ENCODE measurements around the gene SLC2A8. TPM values are rescaled to one million over a fixed set of nuclear protein-coding genes. Genes with fewer than 3 reads are reported as not detected.
A peak's percentile ranks its signal among the peaks of the same experiment; 100 is the strongest.

The SLC2A8 gene
- polyA plus RNA-seq, 1 donor (not counting 4 experiments of a cell fraction or from before 2014, with no cell fraction given) = 7.1 TPM

DNA sequence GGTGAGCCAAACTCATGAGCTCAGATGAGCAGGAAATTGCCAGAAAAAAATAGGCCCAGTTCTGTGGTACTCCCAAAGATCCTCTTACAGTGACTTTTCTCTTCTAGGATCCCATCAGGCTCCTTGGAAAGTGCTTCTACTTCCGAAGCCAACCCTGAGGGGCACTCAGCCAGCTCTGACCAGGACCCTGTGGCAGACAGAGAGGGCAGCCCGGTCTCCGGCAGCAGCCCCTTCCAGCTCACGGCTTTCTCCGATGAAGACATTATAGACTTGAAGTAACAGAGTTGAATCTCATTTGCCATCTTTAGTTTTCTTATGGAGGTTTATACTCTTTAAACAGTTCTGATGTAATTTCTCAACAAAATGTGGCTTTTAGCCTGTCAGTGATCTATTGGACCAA is 4.0 kb upstream of the SLC2A8 start:
- H4K20me1 ChIP-seq (ENCODE audit: control insufficient read depth, extremely low read depth, insufficient read depth, low read length) = no peaks in the 10 kb centered on the region
- no peaks in the 10 kb centered on the region for H3K79me2 ChIP-seq (ENCODE audit: control insufficient read depth, insufficient read depth, low read length)
- no peaks in the 10 kb centered on the region for H3K9me3 ChIP-seq (ENCODE audit: control insufficient read depth, low read depth, low read length)
- H3K9ac ChIP-seq (ENCODE audit: control insufficient read depth, extremely low read depth, insufficient read depth, low read length) = no peak overlapping the region
- no peaks in the 10 kb centered on the region for H3K27me3 ChIP-seq (ENCODE audit: control insufficient read depth, extremely low read depth, insufficient read depth, low read length)
- H3K4me1 ChIP-seq (ENCODE audit: control insufficient read depth, extremely low read depth, insufficient read depth, low read length) = peaks cover 18% of the 10 kb centered on the region
- no peaks in the 10 kb centered on the region for H3K36me3 ChIP-seq (ENCODE audit: control insufficient read depth in 2 of 2, extremely low read depth in 1 of 2, insufficient read depth in 2 of 2, low read length in 2 of 2)
- TF ChIP-seq, protein P1, sequence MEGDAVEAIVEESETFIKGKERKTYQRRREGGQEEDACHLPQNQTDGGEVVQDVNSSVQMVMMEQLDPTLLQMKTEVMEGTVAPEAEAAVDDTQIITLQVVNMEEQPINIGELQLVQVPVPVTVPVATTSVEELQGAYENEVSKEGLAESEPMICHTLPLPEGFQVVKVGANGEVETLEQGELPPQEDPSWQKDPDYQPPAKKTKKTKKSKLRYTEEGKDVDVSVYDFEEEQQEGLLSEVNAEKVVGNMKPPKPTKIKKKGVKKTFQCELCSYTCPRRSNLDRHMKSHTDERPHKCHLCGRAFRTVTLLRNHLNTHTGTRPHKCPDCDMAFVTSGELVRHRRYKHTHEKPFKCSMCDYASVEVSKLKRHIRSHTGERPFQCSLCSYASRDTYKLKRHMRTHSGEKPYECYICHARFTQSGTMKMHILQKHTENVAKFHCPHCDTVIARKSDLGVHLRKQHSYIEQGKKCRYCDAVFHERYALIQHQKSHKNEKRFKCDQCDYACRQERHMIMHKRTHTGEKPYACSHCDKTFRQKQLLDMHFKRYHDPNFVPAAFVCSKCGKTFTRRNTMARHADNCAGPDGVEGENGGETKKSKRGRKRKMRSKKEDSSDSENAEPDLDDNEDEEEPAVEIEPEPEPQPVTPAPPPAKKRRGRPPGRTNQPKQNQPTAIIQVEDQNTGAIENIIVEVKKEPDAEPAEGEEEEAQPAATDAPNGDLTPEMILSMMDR (optimal IDR thresholded peaks at IDR 0.05 in 1 of 3, IDR thresholded peaks at IDR 0.05 in 1 of 3, conservative IDR thresholded peaks at IDR 0.05 in 1 of 3; ENCODE audit: extremely low read depth in 1 of 3, insufficient read depth in 2 of 3, low read length in 3 of 3) = no peak
- TF ChIP-seq EZH2 (IDR thresholded peaks at IDR 0.05; ENCODE audit: low read length) = no peak
- H3K9me1 ChIP-seq (ENCODE audit: control insufficient read depth, extremely low read depth, insufficient read depth, low read length) = no peaks in the 10 kb centered on the region
- H3K4me2 ChIP-seq (ENCODE audit: control insufficient read depth, extremely low read depth, insufficient read depth, low read depth, low read length) = no peak overlapping the region
- FAIRE-seq (no peak), DNase-seq (ENCODE audit: low read depth, low spot score) (no peak)
- no peak overlapping the region for H3K4me3 ChIP-seq (ENCODE audit: control insufficient read depth in 2 of 3, extremely low read depth in 1 of 3, insufficient read depth in 2 of 3, low read depth in 1 of 3, low read length in 3 of 3)
- no peak overlapping the region for H2AFZ ChIP-seq (ENCODE audit: control insufficient read depth, low read length)
- no peak overlapping the region for H3K27ac ChIP-seq (ENCODE audit: control insufficient read depth, insufficient read depth, low read length)
- dilution Hi-C loops (cut with MboI; ENCODE audit: extremely low pct_ligation_motif_present, low sequenced_read_pairs) = loop anchor here (10.0 kb wide), 1 partner anchor 58 kb away; no protein-coding TSS in a partner anchor

DNA sequence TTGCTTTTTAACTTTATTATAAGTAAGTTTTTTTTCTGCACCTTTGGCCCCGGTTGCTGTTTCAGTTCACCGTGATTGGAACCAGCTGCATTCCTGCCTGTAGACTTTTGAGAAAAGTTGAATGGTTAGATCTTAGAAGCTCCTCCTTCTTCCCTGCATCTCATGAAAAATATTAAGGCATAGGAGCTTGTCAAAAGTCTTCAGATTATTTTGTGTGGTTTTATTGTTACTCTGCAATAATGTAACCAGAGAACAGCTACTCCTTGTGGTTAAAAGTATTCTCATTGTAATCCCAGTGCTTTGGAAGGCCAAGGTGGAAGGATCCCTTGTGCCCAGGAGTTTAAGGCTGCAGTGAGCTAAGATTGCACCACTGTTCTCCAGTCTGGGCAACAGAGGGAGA is 3.3 kb upstream of the SLC2A8 start:
- DNase-seq (ENCODE audit: low read depth, low spot score) (no peak), FAIRE-seq (no peak)
- no peak overlapping the region for H3K4me3 ChIP-seq (ENCODE audit: control insufficient read depth in 2 of 3, extremely low read depth in 1 of 3, insufficient read depth in 2 of 3, low read depth in 1 of 3, low read length in 3 of 3)
- H3K4me1 ChIP-seq (ENCODE audit: control insufficient read depth, extremely low read depth, insufficient read depth, low read length) = peaks cover 20% of the 10 kb centered on the region
- dilution Hi-C loops (cut with MboI; ENCODE audit: extremely low pct_ligation_motif_present, low sequenced_read_pairs) = loop anchor here (10.0 kb wide), 1 partner anchor 59 kb away; no protein-coding TSS in a partner anchor
- no peaks in the 10 kb centered on the region for H3K9me3 ChIP-seq (ENCODE audit: control insufficient read depth, low read depth, low read length)
- H4K20me1 ChIP-seq (ENCODE audit: control insufficient read depth, extremely low read depth, insufficient read depth, low read length) = no peaks in the 10 kb centered on the region
- H3K4me2 ChIP-seq (ENCODE audit: control insufficient read depth, extremely low read depth, insufficient read depth, low read depth, low read length) = no peak overlapping the region
- TF ChIP-seq, protein P1 (optimal IDR thresholded peaks at IDR 0.05 in 1 of 3, IDR thresholded peaks at IDR 0.05 in 1 of 3, conservative IDR thresholded peaks at IDR 0.05 in 1 of 3; ENCODE audit: extremely low read depth in 1 of 3, insufficient read depth in 2 of 3, low read length in 3 of 3) = peak in 1 of 3 experiments; percentile 16
- no peak for TF ChIP-seq EZH2 (IDR thresholded peaks at IDR 0.05; ENCODE audit: low read length)
- H3K27ac ChIP-seq (ENCODE audit: control insufficient read depth, insufficient read depth, low read length) = no peak overlapping the region
- no peaks in the 10 kb centered on the region for H3K9me1 ChIP-seq (ENCODE audit: control insufficient read depth, extremely low read depth, insufficient read depth, low read length)
- H2AFZ ChIP-seq (ENCODE audit: control insufficient read depth, low read length) = no peak overlapping the region
- no peak overlapping the region for H3K9ac ChIP-seq (ENCODE audit: control insufficient read depth, extremely low read depth, insufficient read depth, low read length)
- no peaks in the 10 kb centered on the region for H3K79me2 ChIP-seq (ENCODE audit: control insufficient read depth, insufficient read depth, low read length)
- H3K36me3 ChIP-seq (ENCODE audit: control insufficient read depth in 2 of 2, extremely low read depth in 1 of 2, insufficient read depth in 2 of 2, low read length in 2 of 2) = no peaks in the 10 kb centered on the region
- H3K27me3 ChIP-seq (ENCODE audit: control insufficient read depth, extremely low read depth, insufficient read depth, low read length) = no peaks in the 10 kb centered on the region
